HG02870 (cell line): ENCODE results near the gene KIAA0825.

Experiments
- ATAC-seq: cut with Tn5 transposase; IDR thresholded peaks from one replicate; pipeline ENCODE4 v1.9.1; 2021; ENCODE audit warnings: mild to moderate bottlenecking, moderate library complexity; ENCODE audit not compliant: unreplicated experiment

Gene KIAA0825

DNA sequence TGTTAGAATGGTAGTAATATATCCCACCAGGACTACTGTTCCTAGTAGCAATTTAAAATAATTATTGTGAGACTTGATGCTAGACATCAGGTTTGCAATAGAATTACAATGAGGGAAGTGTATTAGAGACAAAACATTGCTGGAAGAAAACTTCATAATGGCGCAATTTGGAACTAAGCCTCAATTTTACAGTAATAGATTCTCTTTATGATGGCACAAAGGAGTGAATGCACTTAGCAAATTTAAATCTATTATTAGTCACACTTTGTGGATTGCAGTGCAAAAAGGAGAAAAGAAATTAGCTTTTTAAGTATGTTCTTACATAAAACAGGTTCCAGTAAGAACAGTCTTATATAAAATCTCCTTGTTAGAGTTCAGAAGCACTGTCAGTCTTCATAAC lies 358.3 kb downstream of the KIAA0825 start:
- ATAC-seq: no peak

GRCh38 chr5:94254214-94254613 lies 364.2 kb downstream of the KIAA0825 start:
- no peak for ATAC-seq

- ATAC-seq: no peak
Measured at GRCh38 chr5:94250985-94251384, 367.4 kb downstream of the KIAA0825 start.

- no peak for ATAC-seq
Measured at GRCh38 chr5:94249430-94249829, 369.0 kb downstream of the KIAA0825 start.

DNA sequence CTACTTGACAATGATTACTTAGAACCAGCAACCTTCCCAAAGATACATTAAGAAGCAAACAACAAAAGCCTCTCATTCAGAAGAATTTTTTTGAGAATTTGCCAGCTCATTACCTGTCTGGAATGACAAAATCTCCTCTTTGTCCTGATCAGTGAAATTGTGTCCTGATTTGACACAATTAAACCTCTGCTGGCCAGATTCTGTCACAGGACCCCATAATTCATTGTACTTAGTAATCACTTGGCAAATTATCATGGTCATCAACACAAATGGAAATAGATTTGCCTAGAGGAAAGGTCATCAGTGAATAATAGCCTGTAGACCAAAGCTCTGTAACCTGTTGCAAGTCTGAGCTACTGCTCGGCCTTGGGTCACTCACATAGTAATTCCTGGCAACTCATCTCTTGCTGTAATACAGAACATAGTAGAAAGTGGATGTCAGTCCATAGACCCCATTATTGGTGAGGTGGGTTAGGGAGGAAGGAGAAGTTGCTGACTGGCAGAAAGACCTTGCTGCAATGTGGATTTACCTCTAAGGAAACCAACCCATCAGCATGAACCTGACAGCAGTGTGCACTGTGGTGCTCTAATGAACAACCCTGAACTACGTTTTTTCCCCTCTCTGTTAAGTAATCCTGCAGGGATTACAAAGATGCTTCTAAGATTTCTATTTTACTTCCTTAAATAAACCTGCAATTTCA lies 370.1 kb downstream of the KIAA0825 start:
- no peak for ATAC-seq

DNA sequence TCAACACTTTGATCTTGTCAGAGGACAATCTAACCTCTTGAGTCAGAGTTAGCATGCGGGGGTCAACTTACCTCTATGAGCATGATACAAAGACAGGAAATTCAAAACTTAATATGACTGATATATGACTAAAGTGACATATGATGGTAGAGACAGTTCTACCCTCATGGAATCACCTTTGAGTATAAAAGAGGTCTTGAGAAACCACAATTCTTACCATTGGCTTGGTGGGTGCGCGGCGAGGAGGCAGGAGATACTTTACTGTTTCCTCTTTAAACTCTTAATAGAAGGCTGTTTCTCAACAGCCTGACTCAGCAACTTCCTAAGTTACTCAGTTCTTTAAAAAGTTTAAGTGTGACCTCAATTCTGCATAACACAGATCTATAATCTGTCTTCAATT lies 372.8 kb downstream of the KIAA0825 start:
- no peak for ATAC-seq

- ATAC-seq: no peak
Measured at GRCh38 chr5:94244921-94245320, 373.5 kb downstream of the KIAA0825 start.

- no peak for ATAC-seq
Measured at GRCh38 chr5:94243612-94244011, 374.8 kb downstream of the KIAA0825 start.

DNA sequence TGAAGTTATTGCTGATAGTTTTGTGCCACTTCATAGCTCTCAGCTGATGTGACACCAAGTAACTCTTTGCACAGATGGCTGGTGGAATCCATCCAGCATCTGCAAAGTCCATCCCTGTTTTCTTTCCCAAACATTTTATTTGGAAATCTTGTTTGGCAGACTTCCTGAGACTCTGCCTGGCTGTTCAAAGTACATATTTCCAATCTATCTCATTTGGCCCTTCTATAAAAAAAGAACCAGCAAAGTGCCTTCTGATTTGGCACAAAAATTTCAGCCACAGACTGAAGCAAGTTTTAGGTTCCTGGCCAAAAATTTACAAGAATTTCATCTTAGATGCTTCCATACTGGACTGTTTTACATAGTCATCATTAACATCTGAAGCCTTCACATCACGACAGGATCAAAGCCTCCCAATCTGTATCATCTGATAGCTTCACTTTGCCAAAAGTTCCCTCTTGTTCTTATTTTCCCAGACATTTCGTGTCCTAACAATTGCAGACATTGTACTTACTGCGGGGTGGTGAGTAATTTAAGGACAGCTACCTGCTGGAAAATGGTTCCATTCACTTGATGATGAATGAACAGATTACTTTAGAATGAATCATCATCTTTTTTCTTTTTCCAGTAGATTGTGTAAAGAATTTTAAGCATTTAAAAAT lies 377.3 kb downstream of the KIAA0825 start:
- no peak for ATAC-seq

DNA sequence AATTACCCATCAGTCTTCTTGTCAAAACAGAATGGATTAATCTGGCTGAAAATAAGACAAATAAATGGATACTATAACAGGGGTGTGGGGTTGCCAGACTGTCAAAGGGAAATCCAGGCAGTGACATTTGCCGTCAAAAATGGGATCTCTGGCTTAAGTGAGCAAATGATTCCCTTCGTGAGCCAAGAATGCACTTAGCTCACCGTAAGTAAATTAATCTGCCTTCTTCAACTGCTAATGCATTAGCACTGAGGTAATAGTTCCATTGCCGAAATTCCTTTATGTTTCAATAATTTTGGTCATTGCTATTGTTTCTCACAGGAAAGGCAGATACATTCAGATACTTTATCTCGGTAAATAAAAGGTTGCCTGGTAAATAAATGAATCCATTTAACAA lies 377.8 kb downstream of the KIAA0825 start:
- no peak for ATAC-seq

DNA sequence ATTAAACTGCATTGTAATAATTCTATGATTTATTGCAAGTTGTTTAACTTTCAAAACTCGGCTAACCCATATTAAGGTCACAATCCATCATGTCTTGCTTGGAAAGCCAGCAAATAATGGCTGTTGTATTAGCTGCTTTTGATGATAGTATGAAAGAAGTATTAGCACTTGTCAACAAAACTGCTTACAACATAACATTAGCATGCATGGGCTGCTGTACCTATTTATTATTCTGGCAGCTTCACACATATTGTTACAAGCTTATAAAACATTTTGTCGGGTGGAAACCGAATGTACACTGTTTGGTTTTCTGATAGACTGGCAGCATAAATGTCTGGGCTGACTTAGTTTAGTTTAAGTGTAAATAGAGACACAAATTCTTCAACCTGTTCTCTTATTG lies 378.3 kb downstream of the KIAA0825 start:
- ATAC-seq: no peak

DNA sequence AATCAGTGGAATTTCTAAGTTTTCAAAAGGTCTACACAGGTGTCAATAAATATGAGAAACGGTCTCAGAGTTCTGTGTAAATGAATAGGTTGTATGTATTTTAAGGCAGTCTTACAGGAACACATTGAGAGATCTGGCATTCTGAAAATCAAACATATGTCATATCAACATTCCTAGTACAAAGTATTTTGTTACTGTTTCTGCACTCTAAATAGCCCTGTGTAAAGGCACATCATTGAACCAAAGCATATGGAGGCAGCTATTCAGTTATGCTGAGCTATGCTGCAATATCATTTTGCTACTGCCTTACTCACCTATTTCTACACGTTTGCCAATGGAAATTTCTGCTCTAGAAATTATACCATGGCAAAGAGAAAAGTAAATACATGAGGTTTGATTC lies 379.1 kb downstream of the KIAA0825 start:
- ATAC-seq: no peak

DNA sequence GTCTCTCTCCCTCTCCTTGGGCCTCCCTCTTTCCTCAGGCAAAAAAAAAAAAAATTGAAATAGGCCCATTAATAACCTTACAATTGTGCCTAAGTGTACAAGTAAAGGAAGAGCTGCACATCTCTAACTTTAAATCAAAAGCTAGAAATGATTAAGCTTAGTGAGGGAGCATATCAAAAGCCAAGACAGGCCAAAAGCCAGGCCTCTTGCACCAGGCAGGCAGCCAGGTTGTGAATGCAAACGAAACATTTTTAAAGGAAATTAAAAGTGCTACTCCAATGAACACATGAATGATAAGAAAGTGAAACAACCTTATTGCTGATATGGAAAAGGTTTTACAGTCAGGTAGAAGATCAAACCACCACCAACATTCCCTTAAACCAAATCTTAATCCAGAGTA lies 383.4 kb downstream of the KIAA0825 start:
- no peak for ATAC-seq

DNA sequence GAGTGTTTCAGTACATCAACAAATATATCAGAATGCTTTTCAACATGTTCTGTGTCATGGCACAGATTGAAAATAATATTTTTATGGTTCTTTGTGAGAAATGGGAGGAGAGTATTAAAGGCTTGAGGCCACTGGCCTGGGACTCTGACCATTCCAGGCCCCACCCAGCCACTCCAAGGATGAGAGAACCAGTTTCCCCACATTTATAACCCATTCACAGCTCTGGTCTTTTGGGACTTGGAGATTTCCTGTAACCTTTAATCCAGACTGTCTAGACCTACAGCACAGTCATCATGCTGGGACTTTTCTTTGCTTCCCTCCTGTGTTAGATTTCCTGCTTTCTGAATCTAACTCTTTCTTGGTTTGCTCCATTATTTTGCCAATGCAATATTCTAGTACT lies 389.6 kb downstream of the KIAA0825 start:
- no peak for ATAC-seq

DNA sequence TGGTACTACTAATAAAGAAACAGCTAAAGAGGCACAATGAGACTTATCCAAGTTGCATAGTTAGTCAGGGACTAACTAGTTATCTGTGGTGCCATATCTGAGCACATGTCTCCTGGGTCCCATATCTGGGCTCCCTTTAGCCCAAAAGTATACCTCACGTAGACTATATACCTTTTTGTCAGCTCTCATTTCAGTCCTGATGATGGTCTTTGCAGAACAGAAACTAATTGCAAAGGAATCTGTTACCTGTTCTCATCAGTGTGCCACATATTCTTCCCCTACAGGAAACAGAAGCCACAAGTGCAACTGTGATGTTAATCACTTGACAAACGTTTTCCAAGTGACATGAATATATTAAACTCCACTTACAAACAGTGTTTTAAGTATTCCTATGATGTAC lies 395.2 kb downstream of the KIAA0825 start:
- ATAC-seq: no peak

GRCh38 chr5:94218374-94218773 lies 400.0 kb downstream of the KIAA0825 start:
- no peak for ATAC-seq

DNA sequence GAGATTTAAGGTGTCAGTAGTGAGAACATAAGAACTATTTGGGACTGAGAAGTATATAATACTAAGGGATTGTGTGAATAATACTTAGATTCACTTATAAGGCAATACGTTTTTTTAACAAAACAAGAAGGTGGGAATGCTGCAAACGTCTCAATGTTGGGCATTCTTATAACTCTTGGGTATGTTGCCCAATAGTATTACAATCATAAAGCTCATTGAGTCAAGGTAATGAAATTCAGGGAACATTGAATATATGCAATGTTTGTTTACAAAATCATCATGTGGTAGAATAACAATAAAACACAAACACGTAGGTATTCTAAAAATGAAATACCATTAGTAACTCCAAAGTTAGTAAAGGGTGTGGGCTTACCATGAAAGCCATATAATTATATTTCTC lies 400.7 kb downstream of the KIAA0825 start:
- no peak for ATAC-seq

- ATAC-seq: no peak
Measured at GRCh38 chr5:94217216-94217615, 401.2 kb downstream of the KIAA0825 start.

GRCh38 chr5:94212476-94212875 lies 405.9 kb downstream of the KIAA0825 start:
- ATAC-seq: no peak

DNA sequence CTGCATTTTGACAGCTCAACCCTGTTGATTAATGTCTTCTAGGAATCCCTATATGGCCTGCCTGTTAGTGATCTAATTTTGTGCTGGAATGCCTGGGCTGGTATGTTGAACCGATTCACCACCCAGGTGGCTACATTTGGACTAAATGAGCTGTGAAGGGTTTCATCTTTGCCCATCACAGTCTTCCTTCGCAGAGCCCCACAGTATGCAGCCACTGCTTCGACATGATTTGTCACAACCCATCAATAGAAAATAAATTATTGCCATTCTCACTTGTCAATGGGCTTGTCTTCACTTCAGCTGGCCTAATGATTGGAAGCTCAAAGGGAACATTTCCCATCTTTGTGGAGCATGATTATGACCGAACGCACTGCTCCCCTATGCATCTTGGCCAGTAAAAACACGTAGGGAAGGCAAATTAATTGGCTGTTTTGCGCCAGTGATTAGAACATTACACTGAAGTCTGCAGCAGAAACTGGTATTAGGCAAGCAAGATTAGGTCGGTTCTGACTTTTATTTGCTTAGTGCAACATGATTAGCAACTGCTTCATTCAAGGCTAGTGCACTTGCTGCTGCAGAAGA lies 408.5 kb downstream of the KIAA0825 start:
- no peak for ATAC-seq

DNA sequence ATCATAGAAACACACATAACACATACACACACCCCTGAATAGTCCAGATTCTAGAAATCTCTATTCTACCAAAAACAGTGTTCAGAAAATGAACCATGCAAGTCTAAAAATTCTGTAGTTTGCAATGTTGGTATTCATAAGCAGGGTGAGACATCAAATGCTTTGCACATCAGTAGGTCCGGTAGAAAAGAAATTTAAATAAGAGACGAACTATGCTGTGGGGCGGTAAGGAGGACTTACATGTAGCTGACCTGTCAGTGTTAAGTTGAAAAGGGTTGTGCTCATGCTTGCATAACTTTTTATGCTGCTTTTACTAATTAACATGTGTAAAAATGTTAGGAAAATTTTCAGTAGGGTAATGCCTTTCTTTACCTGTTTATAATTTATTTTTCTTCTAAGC lies 409.1 kb downstream of the KIAA0825 start:
- no peak for ATAC-seq

DNA sequence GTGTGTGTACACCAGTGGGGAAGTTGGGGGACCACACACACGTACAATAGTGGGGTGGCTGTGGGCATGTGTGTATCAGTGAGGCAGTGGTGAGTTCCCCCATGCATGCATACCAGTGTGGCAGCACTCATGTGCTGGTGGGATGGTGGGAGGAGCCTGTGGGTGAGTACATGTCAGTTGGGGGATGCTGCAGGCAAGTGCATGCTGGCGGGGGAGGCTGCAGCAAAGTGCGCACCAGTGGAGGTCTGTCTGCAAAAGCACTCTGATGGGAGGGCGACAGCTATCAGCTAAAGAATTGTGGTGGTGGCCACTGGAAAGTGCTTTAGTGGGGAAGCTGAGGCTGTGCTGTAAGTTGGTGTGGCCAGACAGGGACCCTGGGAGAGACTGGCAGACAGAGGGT lies 418.8 kb downstream of the KIAA0825 start:
- no peak for ATAC-seq
